Bronchial epithelial cell (primary cell): Measurements from ENCODE around the gene CST6. TPM values are rescaled to one million over a fixed set of nuclear protein-coding genes. Genes with fewer than 3 reads are reported as not detected.

Experiments
- DNase-seq: peaks from one replicate; pipeline ENCODE4 v3.0.0-alpha.2; 2010; ENCODE audit warnings: low read depth
- FAIRE-seq: peaks from 2 replicates; lab custom pipeline; 2011; peaks lifted over from hg19 to GRCh38; lab: Jason Lieb, UNC
- H3K27me3 ChIP-seq: 2 replicates; pipeline ENCODE4 v1.5.1; 2011; ENCODE audit warnings: low read length; ENCODE audit not compliant: control insufficient read depth, insufficient read depth
- H3K36me3 ChIP-seq: 2 replicates; pipeline ENCODE4 v1.5.1; 2011; ENCODE audit warnings: low read length; ENCODE audit not compliant: control insufficient read depth, insufficient read depth
- H3K4me3 ChIP-seq: 2 replicates; pipeline ENCODE4 v1.5.1; 2011; ENCODE audit warnings: mild to moderate bottlenecking, low read depth, low read length, control low read depth
- CTCF ChIP-seq: IDR thresholded peaks from 2 replicates; pipeline ENCODE4 v1.5.1; 2011; ENCODE audit warnings: mild to moderate bottlenecking, moderate library complexity, low read length, control low read depth, inconsistent platforms; ENCODE audit not compliant: insufficient read depth, severe bottlenecking
- total RNA-seq: library from RNA; depleted of rRNA; stranded (reverse); fragments of >200 nt; gene quantifications from 2 replicates; pipeline ENCODE4 v1.2.1, GENCODE V29; 2014

Gene CST6
- total RNA-seq, 1 donor from 2014 or later, result 3.9 TPM

GRCh38 chr11:66055021-66055420 lies 43.2 kb downstream of the CST6 start:
- no peak for TF ChIP-seq CTCF
- H3K27me3 ChIP-seq, result no peaks in the 10 kb centered on the region
- DNase-seq (no peak), FAIRE-seq (no peak)
- H3K4me3 ChIP-seq, result no peak overlapping the region
- peaks cover 28% of the 10 kb centered on the region for H3K36me3 ChIP-seq

GRCh38 chr11:66056501-66056900 lies 44.7 kb downstream of the CST6 start:
- H3K4me3 ChIP-seq, result no peak overlapping the region
- DNase-seq, result no peak
- no peak for TF ChIP-seq CTCF
- H3K36me3 ChIP-seq, result peaks cover 33% of the 10 kb centered on the region
- no peak for FAIRE-seq
- no peaks in the 10 kb centered on the region for H3K27me3 ChIP-seq

GRCh38 chr11:66059966-66060680 lies 48.3 kb downstream of the CST6 start:
- H3K36me3 ChIP-seq, result peaks cover 43% of the 10 kb centered on the region
- FAIRE-seq (no peak), DNase-seq (peak; percentile 57)
- no peak overlapping the region for H3K4me3 ChIP-seq
- no peaks in the 10 kb centered on the region for H3K27me3 ChIP-seq
- TF ChIP-seq CTCF, result no peak

- no peak for FAIRE-seq
- H3K4me3 ChIP-seq, result no peak overlapping the region
- TF ChIP-seq CTCF, result no peak
- H3K27me3 ChIP-seq, result no peaks in the 10 kb centered on the region
- H3K36me3 ChIP-seq, result peaks cover 40% of the 10 kb centered on the region
- DNase-seq, result no peak
Measured at GRCh38 chr11:66061268-66061667, 49.5 kb downstream of the CST6 start.

- FAIRE-seq, result no peak
- no peak for DNase-seq
- H3K27me3 ChIP-seq, result no peaks in the 10 kb centered on the region
- H3K4me3 ChIP-seq, result no peak overlapping the region
- H3K36me3 ChIP-seq, result peaks cover 37% of the 10 kb centered on the region
- no peak for TF ChIP-seq CTCF
Measured at GRCh38 chr11:66062408-66062807, 50.6 kb downstream of the CST6 start.

Other genes with a start within 250 kb of the CST6 start
- gene AP5B1, start 231.0 kb upstream of the CST6 start, total RNA-seq, result 6.1 and 8.4 TPM in 2 replicates
- gene OVOL1, start 224.9 kb upstream of the CST6 start, total RNA-seq, result 6.3 and 17.8 TPM in 2 replicates
- under 0.01 TPM in 1 of 2 replicates, not detected in the other for gene SNX32, start 178.0 kb upstream of the CST6 start, total RNA-seq
- gene CFL1, start 153.8 kb upstream of the CST6 start, total RNA-seq, result 764 and 971 TPM in 2 replicates
- gene MUS81, start 151.6 kb upstream of the CST6 start, total RNA-seq, result 58.4 and 63.8 TPM in 2 replicates
- gene EFEMP2, start 139.2 kb upstream of the CST6 start, total RNA-seq, result 2.9 and 5.6 TPM in 2 replicates
- gene CTSW, start 132.2 kb upstream of the CST6 start, total RNA-seq, result not detected in 2 replicates
- 103 and 157 TPM in 2 replicates for gene FIBP, start 123.5 kb upstream of the CST6 start, total RNA-seq
- 19.6 and 29.7 TPM in 2 replicates for gene CCDC85B, start 121.3 kb upstream of the CST6 start, total RNA-seq
- 2.6 and 3.1 TPM in 2 replicates for gene FOSL1, start 111.6 kb upstream of the CST6 start, total RNA-seq
- gene C11orf68, start 92.9 kb upstream of the CST6 start, total RNA-seq, result 8.4 and 12.9 TPM in 2 replicates
- gene DRAP1, start 92.6 kb upstream of the CST6 start, total RNA-seq, result 176 and 429 TPM in 2 replicates
- gene TSGA10IP, start 66.5 kb upstream of the CST6 start, total RNA-seq, result under 0.01 TPM in 1 of 2 replicates, not detected in the other
- gene SART1, start 50.3 kb upstream of the CST6 start, total RNA-seq, result 32.4 and 51.7 TPM in 2 replicates
- 39.7 and 44.5 TPM in 2 replicates for gene EIF1AD, start 9.9 kb upstream of the CST6 start, total RNA-seq
- 8.4 and 14.0 TPM in 2 replicates for gene BANF1, start 9.5 kb upstream of the CST6 start, total RNA-seq
- gene CATSPER1, start 14.5 kb downstream of the CST6 start, total RNA-seq, result 0.26 TPM in 1 of 2 replicates, not detected in the other
- gene GAL3ST3, start 37.2 kb downstream of the CST6 start, total RNA-seq, result not detected in 2 replicates
- 88.2 and 91.0 TPM in 2 replicates for gene SF3B2, start 40.4 kb downstream of the CST6 start, total RNA-seq
- gene PACS1, start 58.3 kb downstream of the CST6 start, total RNA-seq, result 6.8 and 7.0 TPM in 2 replicates
- 25.8 and 32.5 TPM in 2 replicates for gene KLC2, start 245.7 kb downstream of the CST6 start, total RNA-seq